GM11168 (cell line): ENCODE data around the gene OR51G2.

Source experiments
- in situ Hi-C: fragments of 300-500 bp; cut with MboI; formaldehyde crosslinking; loops from one replicate; pipeline ENCODE4 v1.12.0; 2022; ENCODE audit warnings: low sequenced_read_pairs; ENCODE audit not compliant: unreplicated experiment

Gene OR51G2

GRCh38 chr11:4881188-4881587 lies 38.0 kb downstream of the OR51G2 start:
- in situ Hi-C loops, result no loop called here

GRCh38 chr11:4865855-4866254 lies 53.3 kb downstream of the OR51G2 start:
- in situ Hi-C loops, result no loop called here

GRCh38 chr11:4863876-4864275 lies 55.3 kb downstream of the OR51G2 start:
- in situ Hi-C loops, result no loop called here
